H9 (cell line): ENCODE results near the gene ANXA2. TPM values are rescaled to one million over a fixed set of nuclear protein-coding genes. Genes with fewer than 3 reads are reported as not detected.

Experiments
- DNase-seq: peaks from one replicate; pipeline ENCODE4 v3.0.0-alpha.2; 2017
- H2AFZ ChIP-seq: one replicate; pipeline ENCODE4 v1.6.1; 2013; ENCODE audit warnings: mild to moderate bottlenecking, low read length, control low read depth, moderate library complexity
- H2AK5ac ChIP-seq: 2 replicates; pipeline ENCODE4 v1.6.1; 2013; ENCODE audit warnings: low read length, control low read depth, mixed read lengths; ENCODE audit not compliant: insufficient read length
- H2BK120ac ChIP-seq: one replicate; pipeline ENCODE4 v1.6.1; 2013; ENCODE audit warnings: low read depth, mild to moderate bottlenecking, low read length, control low read depth, inconsistent platforms; ENCODE audit not compliant: poor library complexity, severe bottlenecking
- H2BK12ac ChIP-seq: 2 replicates; pipeline ENCODE4 v1.6.1; 2013; ENCODE audit warnings: low read length, control low read depth, mixed read lengths, low read depth; ENCODE audit not compliant: insufficient read length
- H2BK15ac ChIP-seq: 2 replicates; pipeline ENCODE4 v1.6.1; 2013; ENCODE audit warnings: low read depth, low read length, control low read depth
- H2BK20ac ChIP-seq: one replicate; pipeline ENCODE4 v1.6.1; 2013; ENCODE audit warnings: low read depth, mild to moderate bottlenecking, low read length, control low read depth, inconsistent platforms; ENCODE audit not compliant: poor library complexity, severe bottlenecking
- H2BK5ac ChIP-seq: 2 replicates; pipeline ENCODE4 v1.6.1; 2013; ENCODE audit warnings: low read length, control low read depth, mixed read lengths; ENCODE audit not compliant: insufficient read length
- H3K14ac ChIP-seq: 2 replicates; pipeline ENCODE4 v1.6.1; 2013; ENCODE audit warnings: low read length, control low read depth; ENCODE audit not compliant: insufficient read depth
- H3K18ac ChIP-seq: 2 replicates; pipeline ENCODE4 v1.6.1; 2013; ENCODE audit warnings: low read depth, mild to moderate bottlenecking, mixed read lengths, low read length, control low read depth; ENCODE audit not compliant: insufficient read length
- H3K23ac ChIP-seq: 2 replicates; pipeline ENCODE4 v1.6.1; 2013; ENCODE audit warnings: low read length, control low read depth, mixed read lengths, low read depth; ENCODE audit not compliant: insufficient read length
- H3K23me2 ChIP-seq: 2 replicates; pipeline ENCODE4 v1.6.1; 2013; ENCODE audit warnings: low read depth, mild to moderate bottlenecking, mixed read lengths, low read length, control low read depth; ENCODE audit not compliant: insufficient read length, poor library complexity, severe bottlenecking
- H3K27ac ChIP-seq: 2 replicates; pipeline ENCODE4 v1.5.1; 2013; ENCODE audit warnings: low read length, control low read depth, mixed read lengths, low read depth; ENCODE audit not compliant: insufficient read length
- H3K27me3 ChIP-seq: 2 replicates; pipeline ENCODE4 v1.6.1; 2013; ENCODE audit warnings: low read length, control low read depth, inconsistent platforms; ENCODE audit not compliant: insufficient read depth
- H3K4ac ChIP-seq: 2 replicates; pipeline ENCODE4 v1.6.1; 2013; ENCODE audit warnings: low read depth, mild to moderate bottlenecking, control low read depth, inconsistent platforms, low read length, moderate library complexity
- H3K4me1 ChIP-seq: 2 replicates; pipeline ENCODE4 v1.6.1; 2013; ENCODE audit warnings: low read length, control low read depth, inconsistent platforms; ENCODE audit not compliant: insufficient read depth
- H3K4me2 ChIP-seq: 2 replicates; pipeline ENCODE4 v1.6.1; 2013; ENCODE audit warnings: low read length, control low read depth, mixed read lengths; ENCODE audit not compliant: insufficient read length, insufficient read depth
- H3K56ac ChIP-seq: 2 replicates; pipeline ENCODE4 v1.6.1; 2013; ENCODE audit warnings: low read depth, mild to moderate bottlenecking, mixed read lengths, low read length, control low read depth; ENCODE audit not compliant: insufficient read length
- H3K79me1 ChIP-seq: 2 replicates; pipeline ENCODE4 v1.6.1; 2013; ENCODE audit warnings: low read depth, mild to moderate bottlenecking, moderate library complexity, low read length, control low read depth, inconsistent platforms; ENCODE audit not compliant: insufficient read depth, poor library complexity, severe bottlenecking
- H3K79me2 ChIP-seq: 2 replicates; pipeline ENCODE4 v1.6.1; 2013; ENCODE audit warnings: low read length, control low read depth, inconsistent platforms; ENCODE audit not compliant: insufficient read depth
- H3K9ac ChIP-seq: 2 replicates; pipeline ENCODE4 v1.6.1; 2013; ENCODE audit warnings: low read length, control low read depth, mixed read lengths; ENCODE audit not compliant: insufficient read length; ENCODE audit errors: extremely low read depth
- H3K9me3 ChIP-seq: one replicate; pipeline ENCODE4 v1.6.1; 2013; ENCODE audit warnings: low read depth, low read length, inconsistent platforms; ENCODE audit not compliant: control insufficient read depth
- H3T11ph ChIP-seq: one replicate; pipeline ENCODE4 v1.6.1; 2013; ENCODE audit warnings: mild to moderate bottlenecking, low read length, control low read depth, inconsistent platforms
- H4K20me1 ChIP-seq: one replicate; pipeline ENCODE4 v1.6.1; 2013; ENCODE audit not compliant: control insufficient read depth, insufficient read length, insufficient read depth
- H4K5ac ChIP-seq: 2 replicates; pipeline ENCODE4 v1.6.1; 2013; ENCODE audit warnings: low read depth, mild to moderate bottlenecking, mixed read lengths, low read length, control low read depth; ENCODE audit not compliant: insufficient read length
- H4K8ac ChIP-seq: replicated peaks from 2 replicates; pipeline ENCODE4 v1.6.1; 2013; ENCODE audit warnings: low read length, control low read depth, mixed read lengths, low read depth; ENCODE audit not compliant: insufficient read length
- H4K91ac ChIP-seq: 2 replicates; pipeline ENCODE4 v1.6.1; 2013; ENCODE audit warnings: low read depth, mild to moderate bottlenecking, moderate library complexity, mixed read lengths, low read length, control low read depth; ENCODE audit not compliant: insufficient read length
- H3K27ac Mint-ChIP-seq, 3 experiments: 2 replicates in 2 of 3; 3 replicates in 1 of 3; pipeline ENCODE4 v1.8.0; 2020 to 2021; ENCODE audit warnings: mixed read lengths in 3 of 3, mild to moderate bottlenecking in 1 of 3, moderate library complexity in 1 of 3
- H3K27me3 Mint-ChIP-seq: 2 replicates; pipeline ENCODE4 v1.8.0; 2021; ENCODE audit warnings: low read depth, mild to moderate bottlenecking, moderate library complexity, mixed read lengths
- H3K36me3 Mint-ChIP-seq, 3 experiments: 2 replicates in 2 of 3; 3 replicates in 1 of 3; pipeline ENCODE4 v1.8.0; 2020 to 2021; ENCODE audit warnings: low read depth in 3 of 3, mixed read lengths in 3 of 3; ENCODE audit not compliant: insufficient read depth in 1 of 3
- H3K4me1 Mint-ChIP-seq, 2 experiments: 2 replicates each; pipeline ENCODE4 v1.8.0; 2020; ENCODE audit warnings: mixed read lengths in 2 of 2
- H3K4me3 Mint-ChIP-seq, 2 experiments: 2 replicates in 1 of 2; 3 replicates in 1 of 2; pipeline ENCODE4 v1.8.0; 2020 to 2021; ENCODE audit warnings: mild to moderate bottlenecking in 2 of 2, mixed read lengths in 2 of 2, moderate library complexity in 1 of 2
- H3K9me3 Mint-ChIP-seq, 2 experiments: 2 replicates in 1 of 2; 3 replicates in 1 of 2; pipeline ENCODE4 v1.8.0; 2020; ENCODE audit warnings: mild to moderate bottlenecking in 2 of 2, mixed read lengths in 2 of 2, moderate library complexity in 1 of 2
- WGBS: extraction: QIAGEN DNeasy Blood & Tissue Kit; methylation state at CpG from one replicate; pipeline ENCODE4 v1.1.7; 2013; ENCODE audit warnings: missing lambda C conversion rate, low lambda C conversion rate, mixed read lengths; ENCODE audit not compliant: insufficient read length; ENCODE audit errors: extremely low coverage; 5-methylcytosine and 5-hydroxymethylcytosine counted together
- long read RNA-seq: library from polyadenylated mRNA; unstranded; transcript quantifications from one replicate; pipeline ENCODE4 v2.0.0, GENCODE V29; 2020
- total RNA-seq: library from RNA; stranded (reverse); gene quantifications from 2 replicates; pipeline ENCODE4 v1.2.1, GENCODE V29; 2021
- TF ChIP-seq, protein P1 (sequence below): fragments of 200-600 bp; sonication (generic); conservative IDR thresholded peaks from 3 replicates; pipeline ENCODE4 v1.8.0; 2021; ENCODE audit warnings: antibody characterized with exemption, mild to moderate bottlenecking

The ANXA2 gene
- total RNA-seq: 126 and 127 TPM in 2 replicates
- long read RNA-seq, transcript ANXA2-203 (14 exons, 1,444 nt): minor isoform, 134 of 1,237 reads
- long read RNA-seq, transcript ANXA2-204 (13 exons, 1,435 nt): major isoform, 985 of 1,237 reads
- long read RNA-seq, transcript ANXA2-201 (13 exons, 1,444 nt): minor isoform, 11 of 1,237 reads
- long read RNA-seq, partial matches to known transcripts: 28 of 1,237 reads
- long read RNA-seq, other reads (novel, unspliced or antisense): 73 of 1,237 reads

DNA sequence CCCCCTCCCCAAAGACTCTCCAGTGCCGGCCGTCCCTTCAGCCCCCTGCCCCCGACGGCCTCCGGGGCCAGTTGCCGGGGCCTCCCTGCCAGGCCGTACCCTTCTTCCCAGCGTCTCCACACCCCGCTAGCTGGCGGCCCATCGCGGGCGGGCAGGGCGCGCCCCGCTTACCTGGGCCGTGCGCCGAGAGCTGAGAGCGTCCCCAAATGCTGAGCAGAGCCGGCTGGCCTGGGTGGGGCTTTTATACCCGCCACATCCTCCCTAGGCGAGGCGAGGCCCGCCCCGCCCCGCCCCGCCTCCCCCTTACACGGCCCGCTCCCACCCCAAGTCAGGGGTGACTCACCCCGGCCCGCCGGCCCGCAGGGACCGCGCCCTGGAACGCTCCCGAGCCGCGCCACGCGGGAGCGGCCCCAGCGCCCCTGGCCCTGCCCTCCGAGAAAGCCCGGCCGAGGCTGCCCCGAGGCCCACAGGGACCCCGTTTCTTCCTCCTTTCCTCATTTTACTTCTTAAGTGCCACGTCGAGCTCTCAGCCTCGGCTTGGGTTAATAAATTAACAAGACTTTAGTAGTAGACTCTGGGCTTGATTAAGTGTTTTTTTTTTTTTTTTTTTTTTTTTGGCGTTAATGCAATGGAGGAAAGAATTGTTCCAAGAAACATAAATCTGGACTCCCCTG, at the start of gene ANXA2:
Gene ANXA2 (minus strand): TSS at position 215 of the 674 bp plus-strand sequence. CDS start 11,911 bp downstream, outside the sequence.
- TF ChIP-seq, protein P1, sequence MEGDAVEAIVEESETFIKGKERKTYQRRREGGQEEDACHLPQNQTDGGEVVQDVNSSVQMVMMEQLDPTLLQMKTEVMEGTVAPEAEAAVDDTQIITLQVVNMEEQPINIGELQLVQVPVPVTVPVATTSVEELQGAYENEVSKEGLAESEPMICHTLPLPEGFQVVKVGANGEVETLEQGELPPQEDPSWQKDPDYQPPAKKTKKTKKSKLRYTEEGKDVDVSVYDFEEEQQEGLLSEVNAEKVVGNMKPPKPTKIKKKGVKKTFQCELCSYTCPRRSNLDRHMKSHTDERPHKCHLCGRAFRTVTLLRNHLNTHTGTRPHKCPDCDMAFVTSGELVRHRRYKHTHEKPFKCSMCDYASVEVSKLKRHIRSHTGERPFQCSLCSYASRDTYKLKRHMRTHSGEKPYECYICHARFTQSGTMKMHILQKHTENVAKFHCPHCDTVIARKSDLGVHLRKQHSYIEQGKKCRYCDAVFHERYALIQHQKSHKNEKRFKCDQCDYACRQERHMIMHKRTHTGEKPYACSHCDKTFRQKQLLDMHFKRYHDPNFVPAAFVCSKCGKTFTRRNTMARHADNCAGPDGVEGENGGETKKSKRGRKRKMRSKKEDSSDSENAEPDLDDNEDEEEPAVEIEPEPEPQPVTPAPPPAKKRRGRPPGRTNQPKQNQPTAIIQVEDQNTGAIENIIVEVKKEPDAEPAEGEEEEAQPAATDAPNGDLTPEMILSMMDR: no peak
- Mint-ChIP-seq H3K27ac (peak within 1 kb of the TSS in 2 of 3 experiments; percentile 26 to 76; a peak in 2 of 7 replicates), H3K27me3 (peaks cover 40% of the 10 kb centered on the region), H3K4me1 (peaks cover 52 to 54% of the 10 kb centered on the region in 2 experiments), H3K4me3 (peak within 1 kb of the TSS; percentile 73 to 84), H3K36me3 (peaks cover 0 to 6% (median 2%) of the 10 kb centered on the region in 3 experiments; a peak in 2 of 7 replicates), H3K9me3 (no peaks in the 10 kb centered on the region; a peak in 1 of 5 replicates)
- Histone ChIP-seq H3K4me1 (peaks cover 9% of the 10 kb centered on the region; the same call in 1 of the 2 replicates), H2BK120ac (no peak within 1 kb of the TSS), H2AFZ (no peak within 1 kb of the TSS), H3T11ph (no peak within 1 kb of the TSS), H4K5ac (no peak within 1 kb of the TSS), H3K79me2 (peaks cover 6% of the 10 kb centered on the region; the same call in 1 of the 2 replicates), H3K14ac (peak within 1 kb of the TSS; percentile 92), H3K79me1 (no peaks in the 10 kb centered on the region), H3K23me2 (peaks cover 23% of the 10 kb centered on the region), H2BK20ac (no peak within 1 kb of the TSS), H2AK5ac (no peak within 1 kb of the TSS), H2BK12ac (no peak within 1 kb of the TSS), H3K27ac (no peak within 1 kb of the TSS), H4K8ac (no peak within 1 kb of the TSS), H3K4me2 (peak within 1 kb of the TSS; percentile 87), H3K18ac (peak within 1 kb of the TSS; percentile 92), H3K4ac (peak within 1 kb of the TSS; percentile 61; the same call in 1 of the 2 replicates), H3K56ac (no peak within 1 kb of the TSS), H3K23ac (no peak within 1 kb of the TSS), H2BK15ac (no peak within 1 kb of the TSS), H3K27me3 (peaks cover 1% of the 10 kb centered on the region; the same call in 1 of the 2 replicates), H3K9me3 (no peaks in the 10 kb centered on the region), H2BK5ac (no peak within 1 kb of the TSS), H4K91ac (no peak within 1 kb of the TSS), H4K20me1 (no peaks in the 10 kb centered on the region), H3K9ac (peak within 1 kb of the TSS; percentile 52)
- WGBS: no CpG with 5 or more reads among the region's 53 CpGs
- peak; percentile 86 for DNase-seq
